ENCODE data around the gene ADCY7. TPM values are rescaled to one million over a fixed set of nuclear protein-coding genes. Genes with fewer than 3 reads are reported as not detected.
A peak's percentile ranks its signal among the peaks of the same experiment; 100 is the strongest.

ADCY7 gene
- total RNA-seq, 4 donors from 2014 or later: 14.0 to 38.9 (median 21.4) TPM

- DNase-seq (ENCODE audit: low spot score) (no peak), ATAC-seq (ENCODE audit: low FRiP score) (no peak)
- no peak for TF ChIP-seq CTCF (IDR thresholded peaks at IDR 0.05)
Observed at GRCh38 chr16:50289950-50290764, 23.8 kb downstream of the ADCY7 start.

- ATAC-seq (ENCODE audit: low FRiP score): peak; percentile 33
- DNase-seq (ENCODE audit: low spot score): no peak
Observed at GRCh38 chr16:50290856-50291255, 24.5 kb downstream of the ADCY7 start.

GRCh38 chr16:50291719-50292565 lies 25.6 kb downstream of the ADCY7 start:
- no peak for ATAC-seq (ENCODE audit: low FRiP score)
- no peak for DNase-seq (ENCODE audit: low spot score)
- TF ChIP-seq CTCF (IDR thresholded peaks at IDR 0.05): no peak

More at GRCh38 chr16:50290856-50291255, 24.5 kb downstream of the ADCY7 start:
- TF ChIP-seq CTCF (IDR thresholded peaks at IDR 0.05): no peak

- TF ChIP-seq CTCF (IDR thresholded peaks at IDR 0.05): no peak
- DNase-seq (ENCODE audit: low spot score) (no peak), ATAC-seq (ENCODE audit: low FRiP score) (no peak)
Observed at GRCh38 chr16:50292566-50292948, 26.2 kb downstream of the ADCY7 start.

GRCh38 chr16:50293041-50293783 lies 26.9 kb downstream of the ADCY7 start:
- no peak for TF ChIP-seq CTCF (IDR thresholded peaks at IDR 0.05)
- ATAC-seq (ENCODE audit: low FRiP score): no peak
- DNase-seq (ENCODE audit: low spot score): no peak

- DNase-seq (ENCODE audit: low spot score) (no peak), ATAC-seq (ENCODE audit: low FRiP score) (no peak)
- no peak for TF ChIP-seq CTCF (IDR thresholded peaks at IDR 0.05)
Observed at GRCh38 chr16:50293994-50294855, 27.9 kb downstream of the ADCY7 start.

All from omental fat pad (tissue), 4 donors.